ENCODE results near the gene CCL2.

- TF ChIP-seq E2F6 (IDR thresholded peaks at IDR 0.05) (no peak), EZH2 (IDR thresholded peaks at IDR 0.05; ENCODE audit: low read depth, low read length, severe bottlenecking) (no peak), EGR1 (IDR thresholded peaks at IDR 0.05; ENCODE audit: borderline replicate concordance, low read depth, low read length) (no peak), SUZ12 (IDR thresholded peaks at IDR 0.05; ENCODE audit: low read length) (no peak), NRF1 (IDR thresholded peaks at IDR 0.05; ENCODE audit: low read depth, low read length) (no peak), YY1 (IDR thresholded peaks at IDR 0.05; ENCODE audit: low read depth, low read length) (no peak), CTCF (IDR thresholded peaks at IDR 0.05; ENCODE audit: control extremely low read depth in 1 of 3, insufficient read depth in 1 of 3, low read depth in 1 of 3, low read length in 3 of 3) (no peak), POU5F1 (IDR thresholded peaks at IDR 0.05; ENCODE audit: low read depth, low read length) (no peak), ZNF274 (IDR thresholded peaks at IDR 0.05; ENCODE audit: borderline replicate concordance, extremely low read depth, low read length) (no peak), POLR2AphosphoS5 (IDR thresholded peaks at IDR 0.05; ENCODE audit: low read depth, low read length) (no peak), GABPA (IDR thresholded peaks at IDR 0.05; ENCODE audit: borderline replicate concordance, insufficient read depth, low read length) (no peak)
Observed at GRCh38 chr17:34235389-34236028, 19.6 kb upstream of the CCL2 start.
